GM21723 (cell line): Measurements from ENCODE around the gene NDUFAF2.
"Not testable (repeated sequence)": the region's sequence is repeated elsewhere in the genome, so short reads cannot be mapped to it uniquely, and the experiment has no call there.

Experiments
- ATAC-seq: cut with Tn5 transposase; IDR thresholded peaks from one replicate; pipeline ENCODE4 v1.9.1; 2021; ENCODE audit warnings: mild to moderate bottlenecking, moderate library complexity; ENCODE audit not compliant: unreplicated experiment

NDUFAF2 gene

DNA sequence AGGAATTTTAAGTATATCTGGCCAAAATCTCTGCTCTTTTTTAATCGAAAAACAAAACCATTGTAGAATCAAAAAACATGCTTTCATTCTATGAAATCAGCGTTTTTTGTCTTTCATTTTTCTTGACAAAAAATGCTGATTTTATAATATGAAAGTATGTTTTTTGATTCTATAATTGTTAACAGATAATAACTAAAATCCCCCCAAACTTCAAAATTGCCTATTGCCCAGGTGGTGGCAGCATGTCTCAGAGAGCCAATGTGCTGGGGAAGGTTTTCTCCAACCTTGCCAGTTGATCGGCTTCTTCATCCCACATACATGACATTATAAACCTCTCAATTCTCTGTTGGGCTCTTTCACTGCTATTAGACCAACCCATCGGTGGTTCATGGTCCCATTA is 222.4 kb downstream of the NDUFAF2 start:
- no peak for ATAC-seq

DNA sequence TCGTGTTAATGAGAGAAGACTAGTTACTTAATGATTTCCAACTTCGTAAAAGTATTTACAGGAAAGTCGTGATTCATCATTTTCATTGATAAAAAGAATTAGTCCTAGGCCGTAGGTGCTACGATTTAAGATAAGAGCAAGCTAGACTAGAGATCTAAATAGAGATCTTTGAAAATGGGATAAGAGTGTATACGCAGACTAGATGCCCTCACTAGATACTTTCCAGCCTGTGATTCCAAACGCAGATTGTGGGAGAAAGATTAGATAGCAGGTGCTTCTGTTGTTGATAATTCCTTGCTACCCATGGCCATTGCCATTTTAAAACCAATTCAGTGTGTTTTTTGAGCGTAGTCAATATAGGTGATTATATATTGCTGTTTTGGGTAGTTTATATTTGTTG is 223.9 kb downstream of the NDUFAF2 start:
- no peak for ATAC-seq

DNA sequence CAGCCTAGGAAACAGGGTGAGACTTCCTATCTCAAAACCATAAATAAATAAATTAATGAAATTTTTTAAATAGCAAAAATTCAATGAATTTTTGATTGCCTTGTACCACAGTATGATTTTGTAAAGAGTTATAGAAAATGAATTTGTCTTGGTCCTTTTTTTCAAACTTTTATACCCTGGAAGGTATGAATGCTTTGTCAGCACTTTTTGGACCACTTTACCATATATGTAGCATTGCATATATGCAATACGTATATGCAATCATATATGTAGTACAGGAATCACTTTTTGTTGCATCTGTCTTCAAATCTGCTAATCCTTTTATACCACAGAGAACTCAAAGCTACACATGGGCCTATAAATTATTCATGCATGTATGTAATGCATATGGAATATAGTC is 226.5 kb downstream of the NDUFAF2 start:
- no peak for ATAC-seq

DNA sequence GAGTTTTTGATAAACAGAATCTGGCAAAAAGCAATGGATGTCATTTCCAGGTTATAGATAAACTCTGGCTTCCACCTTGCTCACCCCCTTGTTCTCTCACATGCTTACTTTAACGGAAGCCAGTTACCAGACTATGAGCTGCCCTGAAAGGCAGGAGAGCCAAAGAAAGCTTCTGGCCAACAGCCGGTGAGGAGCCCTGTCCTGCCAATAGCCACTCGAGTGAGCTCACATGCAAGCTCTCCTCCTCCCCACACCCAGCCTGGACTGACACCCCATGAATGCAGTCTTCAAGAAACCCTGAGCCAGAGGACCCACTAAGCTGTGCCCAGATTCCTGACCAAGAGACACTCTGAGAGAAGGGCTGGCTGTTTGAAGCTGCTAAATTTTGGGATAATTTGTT is 231.6 kb downstream of the NDUFAF2 start:
- no peak for ATAC-seq

DNA sequence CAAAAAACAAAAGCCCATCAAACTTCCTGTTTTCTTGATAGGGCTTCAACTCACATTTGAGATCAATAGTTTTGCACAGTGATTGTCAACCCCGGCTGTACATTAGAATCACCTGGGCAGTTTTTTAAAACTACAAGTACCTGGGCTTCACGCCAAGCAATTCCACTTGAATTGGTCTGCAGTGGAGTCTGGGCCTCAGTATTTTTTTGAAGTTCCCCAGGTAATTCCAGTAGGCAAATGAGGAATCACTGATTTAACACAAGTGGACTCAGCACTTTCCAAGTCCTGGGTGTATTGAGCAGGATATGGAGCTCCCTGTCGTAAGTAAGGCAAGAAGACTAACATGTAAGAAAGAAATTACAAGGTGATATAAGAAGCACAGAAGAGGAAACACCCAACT is 232.1 kb downstream of the NDUFAF2 start:
- no peak for ATAC-seq

DNA sequence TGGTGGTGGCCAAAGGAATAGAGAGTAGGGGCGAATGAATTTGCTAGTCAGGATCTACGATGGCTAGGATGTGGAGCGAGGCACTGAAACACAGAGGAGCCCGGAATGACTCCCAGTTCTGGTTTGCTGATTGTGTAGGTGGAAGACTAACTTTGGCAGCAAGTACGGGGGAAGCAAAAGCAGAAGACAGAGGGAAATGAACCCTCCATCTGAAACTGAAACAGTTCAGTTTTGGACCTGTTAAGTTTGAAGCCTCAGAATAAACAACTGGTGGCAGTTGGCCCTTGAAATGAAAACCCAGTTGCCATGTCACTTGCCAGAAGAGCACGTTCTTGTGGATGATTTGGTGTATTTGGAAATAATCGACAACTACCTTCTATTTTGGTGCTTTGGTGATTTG is 232.7 kb downstream of the NDUFAF2 start:
- ATAC-seq, result peak; percentile 91

DNA sequence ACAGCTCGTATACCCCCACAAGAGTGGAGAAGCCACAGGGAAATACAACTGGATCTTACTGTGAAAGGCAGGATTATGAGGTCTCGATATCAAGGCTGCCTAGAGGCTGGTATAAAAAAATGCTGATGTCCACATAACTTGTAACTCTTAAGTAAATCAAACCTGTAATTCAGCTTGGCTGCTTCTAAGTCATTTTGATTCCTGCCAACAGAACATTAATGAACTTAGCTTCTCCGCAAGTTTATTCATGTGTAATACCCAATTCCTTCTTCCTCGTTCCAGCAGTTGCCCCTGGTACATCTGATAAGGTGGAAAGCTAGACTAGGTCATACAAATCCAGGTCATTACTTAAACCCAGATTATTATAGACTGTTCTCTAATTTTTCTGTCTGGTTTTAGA is 233.7 kb downstream of the NDUFAF2 start:
- ATAC-seq, result no peak

DNA sequence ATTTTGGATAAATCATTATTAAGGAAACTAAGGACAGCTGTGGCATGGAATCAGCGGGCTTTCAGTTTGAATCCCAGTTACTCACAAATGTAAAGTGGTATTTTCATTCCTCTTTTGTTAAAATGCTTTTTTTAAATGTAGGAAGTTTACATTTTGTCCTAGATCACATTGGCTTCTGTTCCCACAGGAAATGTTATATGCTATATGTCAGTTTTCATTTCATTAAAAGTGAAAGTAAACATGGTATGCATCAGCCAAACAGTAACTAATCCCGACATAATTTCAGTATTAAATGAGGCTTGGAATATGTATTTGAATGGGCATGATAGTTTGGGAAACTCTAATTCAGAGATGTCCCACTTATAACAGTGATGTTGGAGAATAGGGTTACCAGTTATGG is 235.9 kb downstream of the NDUFAF2 start:
- no peak for ATAC-seq

DNA sequence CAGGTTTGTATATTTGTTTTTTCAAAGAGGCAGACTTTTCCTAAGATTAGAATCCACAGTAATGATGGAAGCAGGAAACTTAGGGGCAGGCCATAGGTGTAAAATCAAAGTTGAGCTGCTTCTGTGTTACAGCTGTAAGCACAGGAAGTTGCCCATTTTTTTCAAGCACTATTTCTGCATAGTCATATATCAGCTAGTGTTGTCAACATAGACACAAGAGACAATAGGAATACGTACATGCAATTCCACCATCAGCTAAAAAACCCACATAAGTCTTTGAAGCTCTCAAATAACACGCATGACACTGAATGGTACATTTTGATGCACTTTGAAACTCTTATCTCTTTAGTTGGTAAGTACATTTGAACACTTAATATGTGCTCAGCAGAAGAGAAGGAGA is 237.4 kb downstream of the NDUFAF2 start:
- no peak for ATAC-seq

DNA sequence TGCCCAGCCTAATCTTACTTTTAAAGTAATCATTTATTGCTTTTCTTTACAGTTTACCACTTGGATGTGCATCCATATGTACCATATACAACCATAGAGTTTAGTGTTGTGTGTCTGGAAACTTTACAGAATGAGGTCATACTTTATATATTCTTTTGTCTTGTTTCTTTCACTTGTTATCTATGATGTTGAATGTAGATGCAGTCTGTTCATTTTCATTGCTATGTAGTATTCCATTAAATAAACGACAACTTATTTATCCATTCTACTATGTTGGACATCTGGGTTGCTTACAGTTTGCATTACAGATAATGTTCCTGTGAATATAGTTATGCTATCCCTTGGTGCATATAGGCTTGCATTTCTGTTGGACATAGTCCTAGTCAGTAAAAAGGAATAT is 238.5 kb downstream of the NDUFAF2 start:
- no peak for ATAC-seq

DNA sequence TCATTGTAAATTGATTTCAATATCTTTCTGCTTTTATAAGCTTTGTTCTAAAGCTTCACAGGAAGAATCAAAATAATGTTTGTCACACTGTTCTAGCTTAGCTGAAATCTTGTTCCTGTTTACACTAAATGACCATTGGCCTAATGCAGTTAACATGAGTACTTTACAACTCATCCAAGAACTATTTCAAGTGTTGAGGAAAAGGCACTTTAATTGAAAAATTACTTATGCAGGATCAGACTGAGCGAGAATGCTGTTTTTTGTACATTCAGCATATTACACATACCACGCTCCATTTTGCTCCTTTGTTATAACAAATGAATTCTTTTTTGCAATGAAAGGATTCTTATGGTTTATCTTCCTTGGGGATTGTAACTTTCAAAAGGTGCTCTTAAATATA is 239.7 kb downstream of the NDUFAF2 start:
- no peak for ATAC-seq

DNA sequence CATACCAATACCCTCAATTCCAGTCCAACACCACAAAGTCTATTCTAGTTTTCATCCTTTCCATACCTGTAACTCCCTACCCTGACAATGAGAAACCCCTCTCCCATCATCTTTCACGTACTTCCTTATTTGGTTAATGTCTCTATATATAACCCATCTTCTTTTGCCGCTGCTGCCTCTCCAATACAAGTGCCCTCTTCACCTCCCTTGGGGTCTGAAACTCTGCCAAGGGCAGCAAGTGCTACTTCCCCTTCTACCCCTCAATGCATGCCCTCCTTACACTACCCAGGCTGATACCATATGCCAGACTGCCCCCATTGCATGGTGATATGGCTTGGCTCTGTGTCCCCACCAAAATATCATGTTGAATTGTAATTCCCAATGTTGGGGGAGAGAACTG is 241.6 kb downstream of the NDUFAF2 start:
- ATAC-seq, result no peak

DNA sequence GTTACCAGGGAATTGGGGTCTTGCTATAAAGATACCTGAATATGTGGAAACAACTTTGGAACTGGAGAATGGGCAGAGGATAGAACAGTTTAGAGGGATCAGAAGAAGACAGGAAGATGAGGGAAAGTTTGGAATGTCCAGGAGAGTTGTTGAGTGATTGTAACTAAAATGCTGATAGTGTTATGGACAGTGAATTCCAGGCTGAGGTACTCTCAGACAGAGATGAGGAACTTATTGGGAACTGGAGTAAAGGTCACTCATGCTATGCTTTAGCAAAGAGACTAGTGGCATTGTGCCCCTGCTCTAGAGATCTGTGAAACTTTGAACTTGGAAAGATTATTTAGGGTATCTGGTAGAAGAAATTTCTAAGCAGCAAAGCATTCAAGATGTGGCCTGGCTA is 242.3 kb downstream of the NDUFAF2 start:
- ATAC-seq, result not testable (repeated sequence)

DNA sequence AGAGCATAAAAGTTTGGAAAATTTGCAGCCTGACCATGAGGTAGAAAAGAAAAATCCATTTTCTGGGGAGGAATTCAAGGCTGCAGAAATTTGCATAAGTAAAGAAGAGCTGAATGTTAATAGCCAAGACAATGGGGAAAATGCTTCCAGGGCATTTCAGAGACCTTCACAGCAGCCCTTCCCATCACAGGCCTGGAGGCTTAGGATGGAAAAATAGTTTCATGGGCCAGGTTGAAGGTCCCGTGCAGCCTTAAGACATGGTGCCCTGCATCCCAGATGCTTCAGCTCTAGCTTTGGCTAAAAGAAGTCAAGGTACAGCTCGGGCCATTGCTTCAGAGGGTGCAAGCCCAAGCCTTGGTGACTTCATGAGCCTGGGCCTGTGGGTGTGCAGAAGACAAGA is 242.8 kb downstream of the NDUFAF2 start:
- not testable (repeated sequence) for ATAC-seq

DNA sequence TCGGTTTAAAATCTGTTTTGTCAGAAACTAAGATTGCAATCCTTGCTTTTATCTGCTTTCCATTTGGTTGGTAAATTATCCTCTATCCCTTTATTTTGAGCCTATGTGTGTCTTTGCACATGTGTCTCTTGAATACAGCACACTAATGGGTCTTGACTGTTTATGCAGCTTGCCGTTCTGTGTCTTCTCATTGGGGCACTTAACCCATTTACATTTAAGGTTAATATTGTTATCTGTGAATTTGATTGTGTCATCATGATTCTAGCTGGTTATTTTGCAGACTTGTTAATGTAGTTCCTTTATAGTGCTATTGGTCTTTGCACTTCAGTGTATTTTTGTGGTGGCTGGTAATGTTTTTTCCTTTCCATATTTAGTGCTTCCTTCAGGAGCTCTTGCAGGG is 253.6 kb downstream of the NDUFAF2 start:
- no peak for ATAC-seq

DNA sequence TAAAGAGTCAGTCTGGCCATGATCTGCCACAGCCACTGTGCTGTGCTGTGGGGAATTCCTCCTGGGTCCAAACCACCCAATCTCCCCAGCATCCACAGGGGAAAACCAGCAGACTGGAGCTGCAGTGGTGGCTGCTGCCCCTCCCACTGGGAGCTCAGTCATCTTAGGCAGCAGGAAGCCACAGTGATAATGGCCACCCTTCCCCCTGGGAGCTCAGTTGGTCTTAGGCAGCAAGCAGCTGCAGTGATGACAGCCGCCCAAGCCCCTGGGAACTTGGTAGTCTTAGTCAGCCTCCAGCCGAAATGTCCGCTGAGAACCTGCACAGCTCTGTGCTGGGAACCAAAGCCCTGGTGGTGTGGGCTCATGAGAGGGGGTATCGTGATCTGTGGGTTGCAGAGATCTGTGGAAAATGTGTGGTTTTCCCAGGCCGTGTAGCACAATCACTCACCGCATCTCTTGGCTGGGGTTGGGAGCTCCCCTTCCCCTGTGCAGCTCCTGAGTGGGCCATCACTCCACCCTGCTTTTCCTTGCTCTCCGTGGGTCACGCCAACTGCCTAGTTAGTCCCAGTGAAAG is 255.7 kb downstream of the NDUFAF2 start:
- ATAC-seq, result peak; percentile 68

DNA sequence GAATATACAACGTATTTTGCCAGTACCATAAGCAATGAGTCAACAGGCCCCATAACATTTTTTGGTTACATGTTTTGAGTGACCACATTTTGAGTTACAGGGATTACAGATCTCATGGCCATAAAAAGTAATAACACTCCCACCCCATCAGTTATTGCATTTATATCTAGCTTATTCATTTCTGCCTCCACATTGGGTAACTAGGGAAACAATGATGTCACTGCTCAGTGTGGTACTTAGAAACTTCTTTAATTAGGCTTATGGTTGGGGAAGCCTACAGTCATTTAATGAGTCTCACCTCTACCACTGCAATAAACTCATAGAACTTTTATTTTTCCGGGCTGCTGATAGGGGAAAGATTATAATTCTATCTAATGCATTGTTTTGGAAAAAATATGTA is 257.2 kb downstream of the NDUFAF2 start:
- no peak for ATAC-seq
